ENCODE data around the gene HIGD2B.
"Not testable (repeated sequence)": the region's sequence is repeated elsewhere in the genome, so short reads cannot be mapped to it uniquely, and the experiment has no call there.

DNA sequence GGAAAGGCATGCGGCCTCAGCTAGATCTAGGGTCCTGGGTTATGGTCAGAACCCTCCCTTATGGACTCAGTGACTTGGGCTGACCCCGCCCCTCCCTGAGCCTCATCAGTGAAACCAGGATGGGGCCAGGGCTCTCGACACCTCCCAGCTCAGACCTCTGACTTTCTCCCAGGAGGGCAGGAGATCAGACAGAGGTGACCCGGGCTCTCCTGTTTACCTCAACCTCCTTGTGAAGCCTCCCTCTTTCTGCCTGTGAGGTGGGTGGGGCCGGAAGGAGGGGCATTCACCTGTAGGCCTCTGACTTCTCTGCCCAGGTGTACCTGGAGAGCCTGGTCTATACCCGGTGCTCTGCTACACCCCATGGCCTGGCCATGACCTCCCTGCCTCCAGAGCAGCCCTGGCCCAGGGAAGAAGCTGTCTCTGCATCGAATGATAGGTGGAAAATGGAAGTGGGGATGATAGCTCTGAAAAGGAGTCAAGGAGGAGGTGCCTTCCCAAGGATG lies 56.9 kb downstream of the HIGD2B start:
- not testable (repeated sequence) for TF ChIP-seq SNAPC2 (CRISPR knock-in tag; IDR thresholded peaks at IDR 0.05); CC2D1A (CRISPR knock-in tag; IDR thresholded peaks at IDR 0.05); PLRG1 (conservative IDR thresholded peaks at IDR 0.05); PTBP1 (IDR thresholded peaks at IDR 0.05; ENCODE audit: low read depth, low read length, poor library complexity, severe bottlenecking)
- TF ChIP-seq, protein P1, sequence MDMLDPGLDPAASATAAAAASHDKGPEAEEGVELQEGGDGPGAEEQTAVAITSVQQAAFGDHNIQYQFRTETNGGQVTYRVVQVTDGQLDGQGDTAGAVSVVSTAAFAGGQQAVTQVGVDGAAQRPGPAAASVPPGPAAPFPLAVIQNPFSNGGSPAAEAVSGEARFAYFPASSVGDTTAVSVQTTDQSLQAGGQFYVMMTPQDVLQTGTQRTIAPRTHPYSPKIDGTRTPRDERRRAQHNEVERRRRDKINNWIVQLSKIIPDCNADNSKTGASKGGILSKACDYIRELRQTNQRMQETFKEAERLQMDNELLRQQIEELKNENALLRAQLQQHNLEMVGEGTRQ (IDR thresholded peaks at IDR 0.05; ENCODE audit: low read depth, low read length) = not testable (repeated sequence)
- TF ChIP-seq, protein P1 (CRISPR knock-in tag; IDR thresholded peaks at IDR 0.05; ENCODE audit: borderline replicate concordance) = not testable (repeated sequence)
